Fibroblast of lung (primary cell): ENCODE measurements around the gene DNAJB12. TPM values are rescaled to one million over a fixed set of nuclear protein-coding genes. Genes with fewer than 3 reads are reported as not detected.

Source experiments
- DNase-seq, 2 donors: peaks; one replicate each; pipeline versions ENCODE4 v3.0.0 to v3.0.0-alpha.2; 2010; ENCODE audit warnings: low read depth in 2 of 2
- H2AFZ ChIP-seq: 2 replicates; pipeline ENCODE4 v1.5.1; 2012; ENCODE audit warnings: low read length, control low read depth, inconsistent platforms
- H3K27ac ChIP-seq: 2 replicates; pipeline ENCODE4 v1.5.1; 2011; ENCODE audit warnings: low read length, control low read depth; ENCODE audit not compliant: insufficient read depth
- H3K27me3 ChIP-seq: 2 replicates; pipeline ENCODE4 v1.5.1; 2011; ENCODE audit warnings: mild to moderate bottlenecking, low read length; ENCODE audit not compliant: control insufficient read depth, insufficient read depth
- H3K36me3 ChIP-seq: 2 replicates; pipeline ENCODE4 v1.5.1; 2011; ENCODE audit warnings: low read length; ENCODE audit not compliant: control insufficient read depth, insufficient read depth
- H3K4me1 ChIP-seq: 2 replicates; pipeline ENCODE4 v1.5.1; 2011; ENCODE audit warnings: low read length; ENCODE audit not compliant: control insufficient read depth, insufficient read depth; ENCODE audit errors: extremely low read depth
- H3K4me2 ChIP-seq: 2 replicates; pipeline ENCODE4 v1.5.1; 2011; ENCODE audit warnings: low read length, control low read depth; ENCODE audit not compliant: insufficient read depth; ENCODE audit errors: extremely low read depth
- H3K4me3 ChIP-seq, 4 experiments: fragments of 200-600 bp in 1 of 4; sonication (generic) in 1 of 4; replicated peaks in 1 of 4; 2 replicates each; pipeline ENCODE4 v1.5.1; 2011 to 2016; ENCODE audit warnings: low read length in 4 of 4, low read depth in 3 of 4, mild to moderate bottlenecking in 3 of 4, control low read depth in 2 of 4, inconsistent platforms in 1 of 4, mixed read lengths in 1 of 4; ENCODE audit not compliant: insufficient read depth in 1 of 4; ENCODE audit errors: control extremely low read depth in 1 of 4
- H3K79me2 ChIP-seq: 2 replicates; pipeline ENCODE4 v1.5.1; 2012; ENCODE audit warnings: mild to moderate bottlenecking, low read length, inconsistent platforms; ENCODE audit not compliant: control insufficient read depth, insufficient read depth
- H3K9ac ChIP-seq: 2 replicates; pipeline ENCODE4 v1.5.1; 2011; ENCODE audit warnings: mild to moderate bottlenecking, low read length, control low read depth; ENCODE audit not compliant: insufficient read depth
- H3K9me3 ChIP-seq: 2 replicates; pipeline ENCODE4 v1.5.1; 2012; ENCODE audit warnings: low read depth, low read length; ENCODE audit not compliant: control insufficient read depth, insufficient read depth
- H4K20me1 ChIP-seq: 2 replicates; pipeline ENCODE4 v1.5.1; 2011; ENCODE audit warnings: low read length; ENCODE audit not compliant: control insufficient read depth, insufficient read depth; ENCODE audit errors: extremely low read depth
- CTCF ChIP-seq, 2 donors: IDR thresholded peaks in 1 of 2; conservative IDR thresholded peaks in 1 of 2; 1 replicate in 1 of 2; 2 replicates in 1 of 2; pipeline ENCODE4 v1.5.1; 2011 to 2012; ENCODE audit warnings: low read length in 2 of 2, control low read depth in 1 of 2, inconsistent platforms in 1 of 2, low read depth in 1 of 2, mild to moderate bottlenecking in 1 of 2
- EZH2 ChIP-seq: IDR thresholded peaks from 2 replicates; pipeline ENCODE4 v1.5.1; 2012; ENCODE audit warnings: low read length, control low read depth, mild to moderate bottlenecking; ENCODE audit errors: missing control alignments
- polyA plus RNA-seq, 2 donors: library from polyadenylated mRNA; depleted of rRNA in 1 of 2; stranded (reverse) in 1 of 2; unstranded in 1 of 2; fragments of >200 nt; gene quantifications; 2 replicates each; pipeline ENCODE4 v1.2.1, GENCODE V29; 2011 to 2012; ENCODE audit warnings: missing spikeins in 1 of 2
- total RNA-seq: library from RNA; depleted of rRNA; stranded (reverse); fragments of >200 nt; gene quantifications from 2 replicates; pipeline ENCODE4 v1.2.1, GENCODE V29; 2014

Gene DNAJB12
- total and polyA plus RNA-seq, 2 donors (not counting 1 experiment from before 2014, with no cell fraction given): 17.2 to 26.3 TPM

DNA sequence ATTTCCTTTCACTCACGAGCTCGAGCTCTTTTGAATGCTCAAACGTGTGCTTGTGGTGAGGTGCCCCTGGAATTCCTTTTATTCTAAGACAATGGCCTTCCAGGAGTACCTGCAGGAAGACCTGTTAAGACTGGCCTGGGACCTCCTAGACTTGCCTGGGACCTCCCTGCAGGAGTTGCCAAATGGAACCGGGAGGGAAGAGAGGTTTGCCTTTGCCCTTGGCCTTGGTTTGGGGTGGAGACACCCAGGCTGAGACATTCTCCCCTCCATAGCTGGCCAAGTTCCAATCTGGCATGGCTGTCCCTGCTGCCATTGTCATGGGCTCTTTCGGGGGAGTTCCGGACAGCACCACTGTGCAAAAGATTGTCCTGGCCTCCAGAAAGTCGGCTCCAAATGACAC lies 39.7 kb downstream of the DNAJB12 start:
- Histone ChIP-seq H3K27ac (peak overlapping the region; percentile 13), H3K9me3 (no peaks in the 10 kb centered on the region), H3K4me3 (no peak overlapping the region), H4K20me1 (no peaks in the 10 kb centered on the region), H3K79me2 (no peaks in the 10 kb centered on the region), H3K36me3 (no peaks in the 10 kb centered on the region), H3K27me3 (no peaks in the 10 kb centered on the region), H3K4me1 (peaks cover 28% of the 10 kb centered on the region), H3K4me2 (no peak overlapping the region), H3K9ac (no peak overlapping the region), H2AFZ (no peak overlapping the region)
- no peak for DNase-seq
- no peak for TF ChIP-seq EZH2

GRCh38 chr10:72314263-72314662 lies 40.5 kb downstream of the DNAJB12 start:
- no peak overlapping the region for H3K9ac ChIP-seq
- no peaks in the 10 kb centered on the region for H3K27me3 ChIP-seq
- H3K79me2 ChIP-seq: no peaks in the 10 kb centered on the region
- no peak overlapping the region for H2AFZ ChIP-seq
- H3K4me1 ChIP-seq: peaks cover 29% of the 10 kb centered on the region
- no peak for DNase-seq
- no peaks in the 10 kb centered on the region for H3K9me3 ChIP-seq
- no peaks in the 10 kb centered on the region for H4K20me1 ChIP-seq
- no peaks in the 10 kb centered on the region for H3K36me3 ChIP-seq
- no peak for TF ChIP-seq CTCF (conservative IDR thresholded peaks at IDR 0.05 in 1 of 2, IDR thresholded peaks at IDR 0.05 in 1 of 2; ENCODE audit: low read depth in 1 of 2, low read length in 2 of 2)
- TF ChIP-seq EZH2: no peak
- no peak overlapping the region for H3K4me2 ChIP-seq
- H3K4me3 ChIP-seq: no peak overlapping the region
- no peak overlapping the region for H3K27ac ChIP-seq

DNA sequence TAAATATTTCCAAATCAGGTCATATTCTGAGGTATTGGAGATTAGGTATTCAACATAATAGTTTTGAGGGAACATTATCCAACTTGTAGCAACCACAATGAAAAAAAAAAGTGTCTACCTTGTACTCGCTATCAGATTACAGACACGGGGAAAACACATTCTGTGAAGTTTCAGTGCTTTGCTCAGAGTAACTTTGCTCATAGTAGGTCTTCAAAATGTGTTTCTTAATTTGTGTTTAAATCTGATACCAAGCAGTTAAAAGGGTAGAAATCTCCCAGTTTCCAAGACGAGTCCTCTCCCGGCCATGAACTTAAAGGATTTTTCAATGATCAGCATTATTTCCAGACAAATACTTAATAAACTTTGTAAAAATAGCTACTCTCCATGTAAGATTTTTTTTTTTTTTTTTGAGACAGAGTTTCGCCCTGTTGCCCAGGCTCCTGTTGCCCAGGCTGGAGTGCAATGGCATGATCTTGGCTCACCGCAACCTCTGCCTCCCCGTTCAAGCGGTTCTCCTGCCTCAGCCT lies 41.8 kb downstream of the DNAJB12 start:
- no peaks in the 10 kb centered on the region for H3K27me3 ChIP-seq
- H3K4me2 ChIP-seq: no peak overlapping the region
- H3K27ac ChIP-seq: no peak overlapping the region
- H3K9ac ChIP-seq: no peak overlapping the region
- no peaks in the 10 kb centered on the region for H3K36me3 ChIP-seq
- H3K4me1 ChIP-seq: peaks cover 35% of the 10 kb centered on the region
- H3K79me2 ChIP-seq: no peaks in the 10 kb centered on the region
- DNase-seq: no peak
- H3K9me3 ChIP-seq: no peaks in the 10 kb centered on the region
- TF ChIP-seq CTCF (conservative IDR thresholded peaks at IDR 0.05 in 1 of 2, IDR thresholded peaks at IDR 0.05 in 1 of 2; ENCODE audit: low read depth in 1 of 2, low read length in 2 of 2): no peak
- TF ChIP-seq EZH2: no peak
- H2AFZ ChIP-seq: no peak overlapping the region
- no peak overlapping the region for H3K4me3 ChIP-seq
- no peaks in the 10 kb centered on the region for H4K20me1 ChIP-seq
